HL-60 (cell line): ENCODE data around the gene NOS1.

ENCODE experiments used
- DNase-seq, 2 experiments: peaks; one replicate each; pipeline ENCODE4 v3.0.0-alpha.2; 2010 to 2020; ENCODE audit warnings: low read depth in 1 of 2, low spot score in 1 of 2
- H3K27ac ChIP-seq: fragments of 250-450 bp; sonication (Bioruptor Pico); replicated peaks from 2 replicates; pipeline ENCODE4 v1.5.1; 2020; ENCODE audit warnings: mild to moderate bottlenecking, moderate library complexity
- H3K27me3 ChIP-seq: fragments of 250-450 bp; sonication (Bioruptor Pico); 2 replicates; pipeline ENCODE4 v1.5.1; 2021; ENCODE audit warnings: mild to moderate bottlenecking, moderate library complexity; ENCODE audit not compliant: insufficient read depth, poor library complexity, severe bottlenecking
- H3K4me3 ChIP-seq: replicated peaks from 2 replicates; pipeline ENCODE4 v1.5.1; 2011; ENCODE audit warnings: mild to moderate bottlenecking, control low read depth, low read length; ENCODE audit not compliant: insufficient read depth
- GABPA ChIP-seq: IDR thresholded peaks from 2 replicates; pipeline ENCODE4 v1.6.1; 2012; ENCODE audit warnings: low read depth
- POLR2AphosphoS5 ChIP-seq: IDR thresholded peaks from 2 replicates; pipeline ENCODE4 v1.6.1; 2012; ENCODE audit warnings: low read depth
- SPI1 ChIP-seq: IDR thresholded peaks from 2 replicates; pipeline ENCODE4 v1.6.1; 2012; ENCODE audit warnings: low read depth, mild to moderate bottlenecking, borderline replicate concordance
- TF ChIP-seq, protein P1 (sequence below): IDR thresholded peaks from one replicate; pipeline ENCODE4 v1.5.1; 2011; ENCODE audit warnings: low read length, control low read depth, inconsistent platforms; ENCODE audit not compliant: insufficient read depth
- TF ChIP-seq, protein P2 (sequence below): IDR thresholded peaks from 2 replicates; pipeline ENCODE4 v1.6.1; 2012; ENCODE audit warnings: low read depth; ENCODE audit not compliant: insufficient replicate concordance

NOS1 gene

GRCh38 chr12:117178745-117179144 lies 182.7 kb downstream of the NOS1 start:
- no peak for DNase-seq
- Histone ChIP-seq H3K4me3 (no peak overlapping the region), H3K27ac (no peak overlapping the region), H3K27me3 (no peaks in the 10 kb centered on the region)
- TF ChIP-seq, protein P1, sequence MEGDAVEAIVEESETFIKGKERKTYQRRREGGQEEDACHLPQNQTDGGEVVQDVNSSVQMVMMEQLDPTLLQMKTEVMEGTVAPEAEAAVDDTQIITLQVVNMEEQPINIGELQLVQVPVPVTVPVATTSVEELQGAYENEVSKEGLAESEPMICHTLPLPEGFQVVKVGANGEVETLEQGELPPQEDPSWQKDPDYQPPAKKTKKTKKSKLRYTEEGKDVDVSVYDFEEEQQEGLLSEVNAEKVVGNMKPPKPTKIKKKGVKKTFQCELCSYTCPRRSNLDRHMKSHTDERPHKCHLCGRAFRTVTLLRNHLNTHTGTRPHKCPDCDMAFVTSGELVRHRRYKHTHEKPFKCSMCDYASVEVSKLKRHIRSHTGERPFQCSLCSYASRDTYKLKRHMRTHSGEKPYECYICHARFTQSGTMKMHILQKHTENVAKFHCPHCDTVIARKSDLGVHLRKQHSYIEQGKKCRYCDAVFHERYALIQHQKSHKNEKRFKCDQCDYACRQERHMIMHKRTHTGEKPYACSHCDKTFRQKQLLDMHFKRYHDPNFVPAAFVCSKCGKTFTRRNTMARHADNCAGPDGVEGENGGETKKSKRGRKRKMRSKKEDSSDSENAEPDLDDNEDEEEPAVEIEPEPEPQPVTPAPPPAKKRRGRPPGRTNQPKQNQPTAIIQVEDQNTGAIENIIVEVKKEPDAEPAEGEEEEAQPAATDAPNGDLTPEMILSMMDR = no peak
- TF ChIP-seq, protein P2, sequence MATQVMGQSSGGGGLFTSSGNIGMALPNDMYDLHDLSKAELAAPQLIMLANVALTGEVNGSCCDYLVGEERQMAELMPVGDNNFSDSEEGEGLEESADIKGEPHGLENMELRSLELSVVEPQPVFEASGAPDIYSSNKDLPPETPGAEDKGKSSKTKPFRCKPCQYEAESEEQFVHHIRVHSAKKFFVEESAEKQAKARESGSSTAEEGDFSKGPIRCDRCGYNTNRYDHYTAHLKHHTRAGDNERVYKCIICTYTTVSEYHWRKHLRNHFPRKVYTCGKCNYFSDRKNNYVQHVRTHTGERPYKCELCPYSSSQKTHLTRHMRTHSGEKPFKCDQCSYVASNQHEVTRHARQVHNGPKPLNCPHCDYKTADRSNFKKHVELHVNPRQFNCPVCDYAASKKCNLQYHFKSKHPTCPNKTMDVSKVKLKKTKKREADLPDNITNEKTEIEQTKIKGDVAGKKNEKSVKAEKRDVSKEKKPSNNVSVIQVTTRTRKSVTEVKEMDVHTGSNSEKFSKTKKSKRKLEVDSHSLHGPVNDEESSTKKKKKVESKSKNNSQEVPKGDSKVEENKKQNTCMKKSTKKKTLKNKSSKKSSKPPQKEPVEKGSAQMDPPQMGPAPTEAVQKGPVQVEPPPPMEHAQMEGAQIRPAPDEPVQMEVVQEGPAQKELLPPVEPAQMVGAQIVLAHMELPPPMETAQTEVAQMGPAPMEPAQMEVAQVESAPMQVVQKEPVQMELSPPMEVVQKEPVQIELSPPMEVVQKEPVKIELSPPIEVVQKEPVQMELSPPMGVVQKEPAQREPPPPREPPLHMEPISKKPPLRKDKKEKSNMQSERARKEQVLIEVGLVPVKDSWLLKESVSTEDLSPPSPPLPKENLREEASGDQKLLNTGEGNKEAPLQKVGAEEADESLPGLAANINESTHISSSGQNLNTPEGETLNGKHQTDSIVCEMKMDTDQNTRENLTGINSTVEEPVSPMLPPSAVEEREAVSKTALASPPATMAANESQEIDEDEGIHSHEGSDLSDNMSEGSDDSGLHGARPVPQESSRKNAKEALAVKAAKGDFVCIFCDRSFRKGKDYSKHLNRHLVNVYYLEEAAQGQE = no peak
- TF ChIP-seq GABPA (no peak), SPI1 (no peak), POLR2AphosphoS5 (no peak)

GRCh38 chr12:117178301-117178700 lies 183.1 kb downstream of the NOS1 start:
- Histone ChIP-seq H3K4me3 (no peak overlapping the region), H3K27ac (no peak overlapping the region), H3K27me3 (no peaks in the 10 kb centered on the region)
- TF ChIP-seq, protein P1 = no peak
- TF ChIP-seq SPI1 (no peak), GABPA (no peak), POLR2AphosphoS5 (no peak)
- TF ChIP-seq, protein P2 = no peak
- no peak for DNase-seq

DNA sequence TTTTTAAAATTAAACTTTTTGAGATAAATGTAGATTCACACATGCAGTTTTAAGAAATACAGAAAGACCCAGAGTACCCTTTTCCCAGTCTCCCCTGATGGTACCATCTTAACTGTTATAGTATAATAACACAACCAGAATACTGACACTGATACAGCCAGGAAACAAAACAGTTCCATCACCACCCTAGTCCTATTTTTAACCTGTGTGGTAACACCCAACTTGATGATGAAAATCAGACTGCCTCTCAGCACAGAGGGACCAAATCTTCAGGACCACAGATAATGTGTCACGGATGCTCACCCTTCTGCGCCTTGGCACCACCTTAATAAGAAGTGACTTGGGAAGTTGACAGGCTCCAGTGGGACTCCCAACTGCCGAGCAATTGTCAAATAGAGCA lies 189.3 kb downstream of the NOS1 start:
- H3K4me3 ChIP-seq = no peak overlapping the region
- TF ChIP-seq SPI1 (no peak), POLR2AphosphoS5 (no peak), GABPA (no peak)
- TF ChIP-seq, protein P2 = no peak
- TF ChIP-seq, protein P1 = no peak
- H3K27ac ChIP-seq = no peak overlapping the region
- no peak for DNase-seq
- no peaks in the 10 kb centered on the region for H3K27me3 ChIP-seq
